PFSK-1 (cell line): ENCODE results near the gene ANKRD26.

Source experiments
- FOXP2 ChIP-seq: optimal IDR thresholded peaks from 2 replicates; pipeline ENCODE3; 2011; ENCODE audit warnings: borderline replicate concordance, control low read depth, inconsistent platforms; ENCODE audit not compliant: insufficient read depth; ENCODE audit errors: extremely low read length, extremely low read depth
- POLR2AphosphoS5 ChIP-seq: IDR thresholded peaks from 2 replicates; pipeline ENCODE4 v1.6.1; 2012; ENCODE audit warnings: low read depth, mild to moderate bottlenecking, control low read depth, low read length, moderate library complexity
- SIN3A ChIP-seq: IDR thresholded peaks from 2 replicates; pipeline ENCODE4 v1.6.1; 2012; ENCODE audit warnings: mild to moderate bottlenecking, low read length, moderate library complexity, borderline replicate concordance; ENCODE audit not compliant: insufficient read depth
- TF ChIP-seq, protein P1 (sequence below), 2 experiments: IDR thresholded peaks; 2 replicates each; pipeline versions ENCODE4 v1.6.1 to v1.8.0; 2011 to 2012; ENCODE audit warnings: low read depth in 2 of 2, low read length in 2 of 2, control low read depth in 1 of 2, inconsistent platforms in 1 of 2, mild to moderate bottlenecking in 1 of 2, moderate library complexity in 1 of 2; ENCODE audit not compliant: insufficient read depth in 1 of 2

DNA sequence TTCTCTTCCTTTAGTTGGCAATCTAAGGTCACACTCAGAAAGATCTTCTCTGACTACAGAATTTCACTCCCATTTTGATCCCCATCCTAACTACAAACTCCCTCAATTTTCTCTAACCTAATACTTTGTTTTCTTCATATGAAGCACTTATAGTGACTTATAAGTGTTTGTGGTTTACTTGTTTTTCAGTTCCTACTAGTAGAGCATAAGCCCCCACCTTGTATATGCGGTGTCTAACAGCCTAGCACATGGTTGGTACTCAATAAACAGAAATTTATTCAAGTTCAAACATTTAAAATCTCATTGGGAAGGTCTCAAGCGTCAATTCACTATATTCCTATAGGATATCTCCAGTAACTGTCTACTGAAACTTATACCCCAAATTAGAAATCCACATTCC lies 35.2 kb downstream of the ANKRD26 start:
- TF ChIP-seq POLR2AphosphoS5 (no peak), FOXP2 (no peak), SIN3A (no peak)
- TF ChIP-seq, protein P1, sequence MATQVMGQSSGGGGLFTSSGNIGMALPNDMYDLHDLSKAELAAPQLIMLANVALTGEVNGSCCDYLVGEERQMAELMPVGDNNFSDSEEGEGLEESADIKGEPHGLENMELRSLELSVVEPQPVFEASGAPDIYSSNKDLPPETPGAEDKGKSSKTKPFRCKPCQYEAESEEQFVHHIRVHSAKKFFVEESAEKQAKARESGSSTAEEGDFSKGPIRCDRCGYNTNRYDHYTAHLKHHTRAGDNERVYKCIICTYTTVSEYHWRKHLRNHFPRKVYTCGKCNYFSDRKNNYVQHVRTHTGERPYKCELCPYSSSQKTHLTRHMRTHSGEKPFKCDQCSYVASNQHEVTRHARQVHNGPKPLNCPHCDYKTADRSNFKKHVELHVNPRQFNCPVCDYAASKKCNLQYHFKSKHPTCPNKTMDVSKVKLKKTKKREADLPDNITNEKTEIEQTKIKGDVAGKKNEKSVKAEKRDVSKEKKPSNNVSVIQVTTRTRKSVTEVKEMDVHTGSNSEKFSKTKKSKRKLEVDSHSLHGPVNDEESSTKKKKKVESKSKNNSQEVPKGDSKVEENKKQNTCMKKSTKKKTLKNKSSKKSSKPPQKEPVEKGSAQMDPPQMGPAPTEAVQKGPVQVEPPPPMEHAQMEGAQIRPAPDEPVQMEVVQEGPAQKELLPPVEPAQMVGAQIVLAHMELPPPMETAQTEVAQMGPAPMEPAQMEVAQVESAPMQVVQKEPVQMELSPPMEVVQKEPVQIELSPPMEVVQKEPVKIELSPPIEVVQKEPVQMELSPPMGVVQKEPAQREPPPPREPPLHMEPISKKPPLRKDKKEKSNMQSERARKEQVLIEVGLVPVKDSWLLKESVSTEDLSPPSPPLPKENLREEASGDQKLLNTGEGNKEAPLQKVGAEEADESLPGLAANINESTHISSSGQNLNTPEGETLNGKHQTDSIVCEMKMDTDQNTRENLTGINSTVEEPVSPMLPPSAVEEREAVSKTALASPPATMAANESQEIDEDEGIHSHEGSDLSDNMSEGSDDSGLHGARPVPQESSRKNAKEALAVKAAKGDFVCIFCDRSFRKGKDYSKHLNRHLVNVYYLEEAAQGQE (IDR thresholded peaks at IDR 0.05; ENCODE audit: insufficient read depth in 1 of 2, low read depth in 2 of 2, low read length in 2 of 2), result no peak
